Effector memory CD8-positive, alpha-beta T cell (primary cell): Measurements from ENCODE around the gene GOLGA6A.
"Not testable (repeated sequence)": the region's sequence is repeated elsewhere in the genome, so short reads cannot be mapped to it uniquely, and the experiment has no call there.

Experiments
- ATAC-seq: fragments of 150-1000 bp; cut with Tn5 transposase; replicated peaks from 2 replicates; pipeline ENCODE4 v1.10.0; 2021; ENCODE audit warnings: mild to moderate bottlenecking, moderate library complexity
- DNase-seq, 3 experiments: peaks; one replicate each; pipeline ENCODE4 v3.0.0; 2021
- H3K27ac Mint-ChIP-seq, 2 donors: one replicate each; pipeline ENCODE4 v1.8.0; 2022; ENCODE audit warnings: mild to moderate bottlenecking in 2 of 2, mixed read lengths in 2 of 2, moderate library complexity in 2 of 2
- H3K27me3 Mint-ChIP-seq, 2 donors: one replicate each; pipeline ENCODE4 v1.8.0; 2022; ENCODE audit warnings: mixed read lengths in 2 of 2
- H3K36me3 Mint-ChIP-seq: one replicate; pipeline ENCODE4 v1.8.0; 2022; ENCODE audit warnings: mild to moderate bottlenecking, moderate library complexity, mixed read lengths; ENCODE audit not compliant: insufficient read depth
- H3K4me1 Mint-ChIP-seq, 2 donors: one replicate each; pipeline ENCODE4 v1.8.0; 2022; ENCODE audit warnings: low read depth in 2 of 2, mixed read lengths in 2 of 2
- H3K4me3 Mint-ChIP-seq, 2 donors: one replicate each; pipeline ENCODE4 v1.8.0; 2022; ENCODE audit warnings: mild to moderate bottlenecking in 2 of 2, mixed read lengths in 2 of 2, moderate library complexity in 2 of 2
- H3K9me3 Mint-ChIP-seq, 2 donors: one replicate each; pipeline ENCODE4 v1.8.0; 2022; ENCODE audit warnings: mixed read lengths in 2 of 2

The GOLGA6A gene

DNA sequence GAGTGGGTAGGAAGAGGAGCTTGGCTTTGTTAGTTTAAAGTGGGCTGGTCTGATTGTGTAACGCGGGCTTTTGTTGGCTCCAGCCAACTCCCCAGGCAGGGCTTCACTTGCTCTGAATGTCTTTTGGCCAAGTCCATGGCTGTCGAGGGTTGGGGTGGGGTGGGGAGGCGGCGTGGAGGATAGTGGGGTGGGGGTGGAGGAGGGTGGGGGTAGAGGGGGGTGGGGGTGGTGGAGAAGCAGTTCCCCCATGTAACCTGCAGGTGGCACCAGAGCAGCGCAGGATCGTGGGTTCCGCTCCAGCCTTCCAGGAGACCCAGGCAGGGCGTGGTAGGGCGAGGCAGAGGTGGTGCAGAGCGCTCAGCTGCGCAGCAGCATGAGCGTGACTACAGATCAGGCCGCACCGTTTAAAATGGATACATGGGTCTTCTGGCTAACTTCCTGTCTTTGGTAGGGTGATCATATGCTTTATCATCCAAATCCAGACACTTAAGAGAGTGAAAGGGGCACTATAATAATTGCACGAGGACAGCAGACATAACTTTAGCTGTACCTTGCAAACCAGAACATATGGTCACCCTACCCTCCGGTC, 28.3 kb downstream of the GOLGA6A start:
- no peak overlapping the region for H3K27ac Mint-ChIP-seq
- ATAC-seq (peak; percentile 93), DNase-seq (peak; percentile 40 to 47 (median 46))
- no peak overlapping the region for H3K4me3 Mint-ChIP-seq
- peaks cover 1 to 3% of the 10 kb centered on the region in 2 donors for H3K4me1 Mint-ChIP-seq
- H3K27me3 Mint-ChIP-seq, result no peaks in the 10 kb centered on the region
- no peaks in the 10 kb centered on the region for H3K9me3 Mint-ChIP-seq
- no peaks in the 10 kb centered on the region for H3K36me3 Mint-ChIP-seq

DNA sequence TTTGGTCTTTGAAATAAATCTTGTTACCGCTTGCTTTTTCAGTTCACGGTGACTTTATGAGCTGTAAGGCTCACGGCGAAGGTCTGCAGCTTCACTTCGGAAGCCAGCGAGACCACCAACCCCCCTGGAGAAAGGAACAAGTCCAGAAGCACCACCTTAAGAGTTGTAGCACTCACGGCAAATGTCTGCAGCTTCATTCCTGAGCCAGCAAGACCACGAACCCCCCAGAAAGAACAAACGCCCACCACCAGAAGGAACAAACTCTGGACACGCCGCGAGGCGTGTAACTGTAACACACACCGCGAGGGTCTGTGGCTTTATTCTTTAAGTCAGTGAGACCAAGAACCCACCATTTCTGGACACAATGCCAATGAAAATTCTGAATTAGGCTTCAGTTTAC, 28.8 kb downstream of the GOLGA6A start:
- H3K9me3 Mint-ChIP-seq, result no peaks in the 10 kb centered on the region

DNA sequence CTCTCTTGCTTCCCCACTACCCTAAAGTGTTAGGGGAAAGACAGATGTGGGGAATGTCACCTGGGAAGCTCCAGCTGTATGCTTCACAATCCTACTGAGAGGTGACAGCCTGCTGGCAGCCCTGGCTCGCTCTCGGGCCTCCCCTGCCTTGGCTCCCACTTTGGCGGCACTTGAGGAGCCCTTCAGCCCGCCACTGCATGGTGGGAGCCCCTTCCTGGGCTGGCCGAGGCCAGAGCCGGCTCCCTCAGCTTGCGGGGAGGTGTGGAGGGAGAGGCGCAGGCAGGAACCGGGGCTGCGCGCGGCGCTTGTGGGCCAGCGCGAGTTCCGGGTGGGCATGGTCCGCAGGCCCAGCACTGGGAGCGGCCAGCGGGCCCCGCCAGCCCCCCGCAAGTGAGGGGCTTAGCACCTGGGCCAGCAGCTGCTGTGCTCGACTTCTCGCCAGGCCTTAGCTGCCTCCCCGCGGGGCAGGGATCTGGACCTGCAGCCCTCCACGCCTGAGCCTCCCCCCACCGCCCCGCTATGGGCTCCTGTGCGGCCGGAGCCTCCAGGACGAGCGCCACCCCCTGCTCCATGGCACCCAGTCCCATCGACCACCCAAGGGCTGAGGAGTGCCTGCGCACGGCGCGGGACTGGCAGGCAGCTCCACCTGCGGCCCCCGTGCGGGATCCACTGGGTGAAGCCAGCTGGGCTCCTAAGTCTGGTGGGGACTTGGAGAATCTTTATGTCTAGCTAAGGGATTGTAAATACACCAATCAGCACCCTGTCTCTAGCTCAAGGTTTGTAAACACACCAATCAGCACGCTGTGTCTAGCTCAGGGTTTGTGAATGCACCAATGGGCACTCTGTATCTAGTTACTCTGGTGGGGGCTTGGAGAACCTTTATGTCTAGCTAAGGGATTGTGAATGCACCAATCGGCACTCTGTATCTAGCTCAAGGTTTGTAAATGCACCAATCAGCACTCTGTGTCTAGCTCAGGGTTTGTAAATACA, 29.8 kb downstream of the GOLGA6A start:
- H3K27me3 Mint-ChIP-seq, H3K9me3 Mint-ChIP-seq, ATAC-seq, H3K27ac Mint-ChIP-seq, H3K4me3 Mint-ChIP-seq, DNase-seq, H3K36me3 Mint-ChIP-seq: not testable (repeated sequence)
- peaks cover 9 to 12% of the 10 kb centered on the region in 2 donors for H3K4me1 Mint-ChIP-seq

More for the DNA sequence above, 28.8 kb downstream of the GOLGA6A start:
- H3K4me3 Mint-ChIP-seq, result no peak overlapping the region
- peaks cover 3 to 5% of the 10 kb centered on the region in 2 donors for H3K4me1 Mint-ChIP-seq
- H3K27me3 Mint-ChIP-seq, result no peaks in the 10 kb centered on the region
- H3K27ac Mint-ChIP-seq, result no peak overlapping the region
- no peaks in the 10 kb centered on the region for H3K36me3 Mint-ChIP-seq
- ATAC-seq (no peak), DNase-seq (no peak)

DNA sequence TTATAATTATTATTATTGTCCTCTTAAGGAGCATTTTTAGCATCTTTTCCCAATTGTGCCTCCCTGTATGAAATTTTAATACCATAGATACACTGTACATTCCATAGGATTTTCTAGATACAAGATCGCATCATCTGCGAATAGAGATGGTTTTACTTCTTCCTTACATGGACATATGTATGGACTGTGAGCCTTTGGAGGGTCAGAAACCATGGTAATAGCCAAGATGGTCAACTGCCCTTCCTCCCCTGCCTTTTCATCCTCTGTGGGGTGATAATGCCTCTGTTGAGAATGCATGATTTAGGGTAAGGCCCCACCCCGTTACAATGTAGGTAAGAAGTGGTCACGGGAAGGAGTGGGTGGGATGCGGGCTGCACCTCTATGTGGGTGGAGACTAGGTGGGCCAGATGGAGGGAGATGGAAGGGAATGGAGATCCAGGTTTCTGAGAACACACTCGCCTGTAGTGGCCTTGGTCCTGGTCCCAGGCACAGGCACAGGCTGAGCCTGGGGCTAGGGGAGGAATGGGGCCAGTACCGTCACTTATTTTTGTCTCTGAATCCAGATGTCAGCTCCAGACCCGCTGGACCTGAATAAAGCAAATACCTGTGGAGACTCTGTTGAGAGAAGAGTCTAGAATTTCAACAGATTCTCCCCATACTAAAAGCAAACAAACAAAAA, 31.7 kb downstream of the GOLGA6A start:
- Mint-ChIP-seq H3K36me3 (no peaks in the 10 kb centered on the region), H3K4me3 (no peak overlapping the region), H3K27ac (peak overlapping the region in 1 of 2 donors; percentile 36), H3K9me3 (no peaks in the 10 kb centered on the region), H3K4me1 (peaks cover 9 to 13% of the 10 kb centered on the region in 2 donors), H3K27me3 (no peaks in the 10 kb centered on the region)
- DNase-seq (no peak), ATAC-seq (no peak)

DNA sequence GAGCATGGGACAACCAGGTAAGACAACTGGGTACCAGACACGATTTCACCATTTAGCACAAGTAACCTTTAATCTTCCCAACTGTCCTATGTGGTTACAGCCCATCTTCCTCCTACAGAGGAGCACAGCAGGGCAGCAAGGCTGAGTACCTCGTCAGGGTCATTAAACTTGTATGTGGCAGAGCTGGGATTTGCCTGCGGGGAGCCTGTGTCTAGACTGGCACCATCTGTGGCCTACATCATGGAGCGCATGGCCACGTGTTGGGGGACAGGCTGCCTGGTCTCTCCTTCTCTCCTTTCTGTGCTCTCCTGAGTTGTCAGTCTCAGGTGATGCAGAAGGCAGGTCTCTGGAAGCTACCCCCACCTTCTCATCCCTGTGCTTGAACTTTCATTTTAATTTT, 32.2 kb downstream of the GOLGA6A start:
- Mint-ChIP-seq H3K4me3 (no peak overlapping the region), H3K4me1 (peaks cover 9 to 13% of the 10 kb centered on the region in 2 donors), H3K27ac (peak overlapping the region; percentile 36 to 87), H3K27me3 (no peaks in the 10 kb centered on the region), H3K9me3 (no peaks in the 10 kb centered on the region), H3K36me3 (no peaks in the 10 kb centered on the region)
- ATAC-seq (no peak), DNase-seq (no peak)

DNA sequence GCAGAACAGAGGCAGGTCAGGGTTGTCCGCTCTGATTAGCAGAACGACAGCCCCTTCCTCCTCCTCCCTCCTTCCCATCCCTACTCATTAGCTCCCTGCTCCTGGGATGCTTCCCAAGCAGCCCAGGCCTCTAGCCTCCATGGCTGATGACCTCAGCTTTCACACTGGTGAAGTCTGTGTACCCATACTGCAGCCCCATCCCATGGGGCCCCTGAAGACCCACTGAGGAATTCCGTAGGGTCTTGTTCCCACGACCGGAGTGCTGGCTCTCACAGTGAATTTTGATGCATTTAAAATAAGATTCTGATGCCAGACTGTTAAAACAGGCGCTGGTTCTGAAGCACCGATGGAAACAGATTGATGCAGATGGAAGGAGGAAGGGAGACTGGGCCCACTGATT, 36.1 kb downstream of the GOLGA6A start:
- Mint-ChIP-seq H3K9me3 (no peaks in the 10 kb centered on the region), H3K36me3 (peaks cover 3% of the 10 kb centered on the region), H3K4me1 (peaks cover 8 to 13% of the 10 kb centered on the region in 2 donors), H3K27ac (no peak overlapping the region), H3K4me3 (no peak overlapping the region), H3K27me3 (no peaks in the 10 kb centered on the region)
- ATAC-seq, result no peak
- DNase-seq, result no peak

DNA sequence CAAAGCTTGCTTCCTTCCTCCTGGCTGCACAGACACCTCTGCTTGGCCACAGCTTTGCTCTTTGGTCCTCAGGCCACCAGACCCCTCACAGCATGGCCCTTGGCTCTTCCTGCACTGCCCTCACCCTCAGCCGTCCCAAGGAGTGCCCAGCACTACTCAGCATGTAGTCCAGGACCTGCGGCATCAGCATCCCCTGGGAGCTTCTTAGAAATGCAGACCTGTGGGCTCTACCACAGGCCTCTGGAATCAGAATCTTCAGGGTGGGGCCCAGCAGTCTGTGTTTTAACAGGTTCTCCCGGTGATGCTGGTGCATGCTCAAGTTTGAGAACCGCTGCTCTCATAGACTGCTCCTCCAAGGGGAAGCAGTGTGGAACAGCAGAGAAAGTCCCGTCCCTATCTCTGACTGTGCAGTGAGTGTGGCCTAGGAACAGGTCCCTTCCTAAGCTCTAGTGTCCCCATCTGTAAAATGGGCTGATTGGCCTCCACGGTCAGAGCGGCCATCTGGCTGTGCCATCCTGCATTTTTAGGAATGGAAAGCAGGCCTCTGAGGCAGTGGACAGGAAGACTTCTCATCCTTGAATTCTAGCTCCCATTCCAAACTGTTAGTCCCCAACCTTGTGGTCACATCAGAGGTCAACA, 36.6 kb downstream of the GOLGA6A start:
- Mint-ChIP-seq H3K27ac (peak overlapping the region in 1 of 2 donors; percentile 35), H3K4me1 (peaks cover 8 to 13% of the 10 kb centered on the region in 2 donors), H3K4me3 (no peak overlapping the region), H3K27me3 (no peaks in the 10 kb centered on the region), H3K36me3 (peaks cover 3% of the 10 kb centered on the region), H3K9me3 (no peaks in the 10 kb centered on the region)
- ATAC-seq (no peak), DNase-seq (no peak)

DNA sequence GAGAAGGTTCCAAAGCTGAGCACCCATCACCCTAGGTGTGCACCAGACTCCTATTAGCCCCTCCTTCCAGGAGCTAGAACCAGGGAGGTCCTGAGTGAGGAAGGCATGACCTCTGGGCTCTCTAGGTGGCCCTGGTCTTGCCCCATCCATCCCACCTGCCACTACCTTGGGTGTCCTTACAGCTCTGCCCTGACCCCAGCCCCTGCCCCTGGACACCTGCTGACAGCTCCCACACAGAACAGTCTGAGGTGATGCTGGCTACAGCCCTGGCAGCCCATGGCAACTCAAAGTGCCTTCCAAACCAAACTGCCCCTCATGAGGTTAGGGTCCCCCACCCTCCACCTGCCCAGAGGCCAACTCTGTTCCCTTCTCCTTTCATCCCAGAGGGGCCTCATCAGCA, 37.2 kb downstream of the GOLGA6A start:
- Mint-ChIP-seq H3K27ac (peak overlapping the region in 1 of 2 donors; percentile 35), H3K27me3 (no peaks in the 10 kb centered on the region), H3K4me3 (no peak overlapping the region), H3K36me3 (peaks cover 6% of the 10 kb centered on the region), H3K9me3 (no peaks in the 10 kb centered on the region), H3K4me1 (peaks cover 8 to 13% of the 10 kb centered on the region in 2 donors)
- DNase-seq, result no peak
- no peak for ATAC-seq

DNA sequence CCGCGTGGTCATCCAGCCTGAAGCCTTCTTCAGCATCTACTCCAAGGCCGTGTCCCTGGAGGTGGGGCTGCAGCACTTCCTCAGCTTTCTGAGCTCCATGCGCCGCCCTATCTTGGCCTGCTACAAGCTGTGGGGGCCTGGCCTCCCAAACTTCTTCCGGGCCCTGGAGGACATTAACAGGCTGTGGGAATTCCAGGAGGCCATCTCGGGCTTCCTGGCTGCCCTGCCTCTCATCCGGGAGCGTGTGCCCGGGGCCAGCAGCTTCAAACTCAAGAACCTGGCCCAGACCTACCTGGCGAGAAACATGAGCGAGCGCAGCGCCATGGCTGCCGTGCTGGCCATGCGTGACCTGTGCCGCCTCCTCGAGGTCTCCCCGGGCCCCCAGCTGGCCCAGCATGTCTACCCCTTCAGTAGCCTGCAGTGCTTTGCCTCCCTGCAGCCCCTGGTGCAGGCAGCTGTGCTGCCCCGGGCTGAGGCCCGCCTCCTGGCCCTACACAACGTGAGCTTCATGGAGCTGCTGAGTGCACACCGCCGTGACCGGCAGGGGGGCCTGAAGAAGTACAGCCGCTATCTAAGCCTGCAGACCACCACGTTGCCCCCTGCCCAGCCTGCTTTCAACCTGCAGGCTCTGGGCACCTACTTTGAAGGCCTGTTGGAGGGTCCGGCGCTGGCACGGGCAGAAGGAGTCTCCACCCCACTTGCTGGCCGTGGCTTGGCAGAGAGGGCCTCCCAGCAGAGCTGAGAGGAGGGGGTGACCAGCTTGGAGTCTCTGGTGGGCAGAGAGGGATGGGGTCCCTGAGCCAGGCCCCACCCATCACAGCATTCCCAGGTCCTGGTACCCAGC, 37.9 kb downstream of the GOLGA6A start:
- ATAC-seq (no peak), DNase-seq (no peak)
- no peaks in the 10 kb centered on the region for H3K27me3 Mint-ChIP-seq
- peaks cover 6% of the 10 kb centered on the region for H3K36me3 Mint-ChIP-seq
- H3K27ac Mint-ChIP-seq, result no peak overlapping the region
- H3K4me1 Mint-ChIP-seq, result peaks cover 8 to 10% of the 10 kb centered on the region in 2 donors
- no peaks in the 10 kb centered on the region for H3K9me3 Mint-ChIP-seq
- H3K4me3 Mint-ChIP-seq, result no peak overlapping the region

DNA sequence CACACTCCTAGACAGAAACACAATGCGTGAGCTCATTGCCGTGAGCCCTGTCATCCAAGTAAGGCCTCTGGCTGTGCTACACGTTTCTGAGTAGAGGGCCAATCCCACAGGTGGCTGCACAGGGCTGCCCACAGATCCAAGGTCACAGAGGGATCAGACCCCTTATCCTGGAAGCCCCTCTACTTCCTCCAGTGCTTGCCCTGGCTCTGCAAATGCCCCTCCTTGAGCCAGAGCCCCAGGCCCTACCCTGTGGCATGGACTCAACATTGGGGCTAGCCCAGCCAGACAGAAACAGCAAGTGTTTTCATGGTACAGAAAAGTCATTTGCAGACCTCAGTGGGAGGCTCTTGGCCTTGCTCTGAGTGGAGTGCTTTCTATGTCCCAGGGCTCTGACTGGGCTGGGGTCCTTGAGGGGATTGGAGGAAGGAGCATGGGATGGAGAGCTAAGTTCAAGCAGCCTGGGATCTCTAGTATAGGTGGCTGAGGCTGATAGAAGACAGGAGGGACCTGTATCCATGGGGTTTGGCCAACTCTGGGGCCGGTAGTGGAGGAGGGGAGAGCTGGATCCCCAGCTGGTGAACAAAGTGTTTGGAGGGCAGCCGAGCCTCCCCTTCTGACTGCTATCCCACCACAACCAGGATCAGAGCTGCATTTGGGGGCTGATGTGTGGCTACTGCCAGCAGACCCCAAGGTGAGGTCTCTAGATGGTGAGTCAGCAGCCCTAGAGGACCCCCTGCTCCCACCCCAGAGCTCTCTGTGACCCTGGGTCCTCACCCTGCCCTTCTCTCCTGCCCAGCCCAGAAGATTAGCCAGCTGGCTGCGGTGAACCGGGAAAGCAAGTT, 38.7 kb downstream of the GOLGA6A start:
- H3K4me1 Mint-ChIP-seq, result peaks cover 5 to 10% of the 10 kb centered on the region in 2 donors
- no peak overlapping the region for H3K27ac Mint-ChIP-seq

DNA sequence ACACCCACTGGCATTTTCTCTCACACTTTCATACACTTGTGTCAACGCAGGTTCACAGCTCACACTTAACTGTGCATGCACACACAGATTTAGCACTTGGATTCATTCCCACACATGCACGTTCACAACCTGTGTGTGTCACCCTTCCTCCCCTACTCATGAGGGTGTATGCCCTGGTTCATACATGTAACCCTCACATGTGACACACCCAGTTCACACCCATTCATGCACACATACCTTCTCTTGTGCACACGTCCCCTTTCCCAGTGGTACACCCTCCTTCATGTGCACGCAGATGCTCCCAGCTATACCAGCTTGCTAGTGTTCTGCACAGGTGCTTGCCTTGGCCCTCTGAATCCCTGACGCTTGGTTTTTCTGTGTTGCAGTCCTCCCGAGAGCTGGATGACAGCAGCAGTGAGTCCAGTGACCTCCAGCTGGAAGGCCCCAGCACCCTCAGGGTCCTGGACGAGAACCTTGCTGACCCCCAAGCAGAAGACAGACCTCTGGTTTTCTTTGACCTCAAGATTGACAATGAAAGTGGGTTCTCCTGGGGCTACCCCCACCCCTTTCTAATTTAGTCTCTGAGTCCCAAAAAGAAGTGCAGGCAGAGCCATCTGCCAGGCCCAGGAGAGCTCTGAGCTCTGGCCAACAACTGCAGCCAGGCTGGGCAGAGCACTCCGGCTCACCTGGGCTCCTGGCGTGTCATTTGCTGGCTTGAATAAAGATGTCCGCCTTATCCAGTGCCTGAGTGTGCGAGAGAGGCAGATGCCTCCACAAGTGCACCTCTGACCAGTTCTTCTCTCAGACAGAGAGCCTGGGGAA, 39.5 kb downstream of the GOLGA6A start:
- ATAC-seq (no peak), DNase-seq (no peak)
- Mint-ChIP-seq H3K4me3 (no peak overlapping the region), H3K36me3 (peaks cover 6% of the 10 kb centered on the region), H3K27me3 (no peaks in the 10 kb centered on the region), H3K4me1 (peaks cover 0 to 7% of the 10 kb centered on the region in 2 donors), H3K27ac (peak overlapping the region in 1 of 2 donors; percentile 36), H3K9me3 (no peaks in the 10 kb centered on the region)

More for the DNA sequence above, 38.7 kb downstream of the GOLGA6A start:
- DNase-seq, result no peak
- peaks cover 6% of the 10 kb centered on the region for H3K36me3 Mint-ChIP-seq
- H3K9me3 Mint-ChIP-seq, result no peaks in the 10 kb centered on the region
- no peak for ATAC-seq
- H3K4me3 Mint-ChIP-seq, result no peak overlapping the region
- H3K27me3 Mint-ChIP-seq, result no peaks in the 10 kb centered on the region
